GM12891 (cell line): ENCODE measurements around the gene PYGO1.
"Not testable (repeated sequence)": the region's sequence is repeated elsewhere in the genome, so short reads cannot be mapped to it uniquely, and the experiment has no call there.

ENCODE experiments used
- DNase-seq: peaks from one replicate; pipeline ENCODE4 v3.0.0; 2011; ENCODE audit warnings: low spot score; ENCODE audit not compliant: insufficient read length
- FAIRE-seq: peaks from 2 replicates; lab custom pipeline; 2011; peaks lifted over from hg19 to GRCh38; lab: Jason Lieb, UNC
- PAX5 ChIP-seq: IDR thresholded peaks from 2 replicates; pipeline ENCODE4 v1.6.1; 2011; ENCODE audit warnings: low read length, moderate library complexity, mild to moderate bottlenecking; ENCODE audit not compliant: insufficient read depth, severe bottlenecking
- POLR2A ChIP-seq: IDR thresholded peaks from 2 replicates; pipeline ENCODE4 v1.6.1; 2011; ENCODE audit warnings: low read depth, low read length, control low read depth
- POLR2AphosphoS5 ChIP-seq: IDR thresholded peaks from 2 replicates; pipeline ENCODE4 v1.6.1; 2011; ENCODE audit warnings: low read depth, low read length, control low read depth
- POU2F2 ChIP-seq: IDR thresholded peaks from 2 replicates; pipeline ENCODE4 v1.6.1; 2011; ENCODE audit warnings: low read depth, mild to moderate bottlenecking, control low read depth, low read length, moderate library complexity
- SPI1 ChIP-seq: IDR thresholded peaks from 2 replicates; pipeline ENCODE4 v1.6.1; 2011; ENCODE audit warnings: low read depth, low read length, control low read depth
- TAF1 ChIP-seq: IDR thresholded peaks from 2 replicates; pipeline ENCODE4 v1.6.1; 2011; ENCODE audit warnings: low read depth, low read length, control low read depth

PYGO1 gene

DNA sequence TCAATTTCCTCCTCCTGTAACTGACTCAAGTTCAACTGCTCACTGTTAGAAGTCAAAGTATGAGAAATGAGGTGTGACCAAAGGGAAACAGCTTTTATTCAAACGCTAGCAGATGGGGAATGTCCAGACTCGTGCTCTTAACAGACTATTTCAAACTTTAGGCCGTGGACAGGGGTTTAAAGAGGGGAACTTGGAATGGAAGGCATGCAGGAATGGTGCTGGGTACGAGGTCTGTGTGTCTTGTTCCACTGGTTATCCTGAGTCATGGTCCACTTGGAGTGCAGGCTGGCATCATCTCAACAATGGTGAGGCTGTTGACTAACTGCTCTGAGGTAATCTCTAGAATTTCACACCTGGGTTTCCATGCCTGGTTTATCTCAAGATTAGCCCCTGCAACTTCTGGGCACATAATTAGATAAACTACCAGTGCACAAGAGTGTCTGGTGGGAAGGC is 57.3 kb downstream of the PYGO1 start:
- DNase-seq = no peak
- FAIRE-seq = no peak
- TF ChIP-seq PAX5 = no peak
- no peak for TF ChIP-seq SPI1
- no peak for TF ChIP-seq POLR2A
- TF ChIP-seq TAF1 = no peak

DNA sequence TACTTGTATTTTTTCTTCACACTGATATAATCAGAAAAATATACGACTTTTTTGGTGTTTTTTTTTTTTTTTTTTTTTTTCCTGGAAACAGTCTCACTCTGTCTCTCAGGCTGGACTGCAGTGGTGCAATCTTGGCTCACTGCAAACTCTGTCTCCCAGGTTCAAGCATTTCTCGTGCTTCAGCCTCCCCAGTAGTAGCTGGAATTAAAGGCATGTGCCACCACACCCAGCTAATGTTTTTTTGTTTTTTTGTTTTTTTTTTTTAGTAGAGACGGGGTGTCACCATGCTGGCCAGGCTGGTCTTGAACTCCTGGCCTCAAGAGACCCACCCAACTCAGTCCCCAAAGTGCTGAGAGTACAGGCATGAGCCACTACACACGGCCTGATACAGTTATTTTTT is 59.3 kb downstream of the PYGO1 start:
- FAIRE-seq = no peak
- TF ChIP-seq PAX5 (no peak), TAF1 (no peak), POLR2A (no peak), POU2F2 (no peak), POLR2AphosphoS5 (no peak), SPI1 (no peak)
- DNase-seq = no peak

DNA sequence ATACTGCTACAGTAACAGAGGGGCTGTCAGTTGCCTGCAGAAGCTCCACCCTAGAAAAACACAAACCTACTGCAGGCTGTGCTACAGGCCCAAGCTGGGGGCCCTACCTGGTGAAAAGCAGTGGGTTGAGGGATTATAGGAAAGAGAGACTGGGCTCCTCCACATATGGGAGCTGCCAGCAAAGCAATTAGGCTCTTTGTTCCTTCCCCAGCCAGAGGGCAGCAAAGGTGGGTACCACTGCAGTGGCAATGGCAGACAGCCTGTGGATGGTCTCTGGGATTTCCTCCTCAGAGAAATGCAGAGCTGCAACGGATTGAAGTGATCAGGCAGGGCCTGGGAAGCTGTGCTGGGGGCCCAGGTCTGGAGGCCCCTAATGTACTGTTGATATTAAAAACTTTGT is 61.0 kb downstream of the PYGO1 start:
- TF ChIP-seq POLR2A = no peak
- TF ChIP-seq SPI1 = no peak
- no peak for TF ChIP-seq POLR2AphosphoS5
- TF ChIP-seq POU2F2 = no peak
- TF ChIP-seq PAX5 = no peak
- TF ChIP-seq TAF1 = no peak

DNA sequence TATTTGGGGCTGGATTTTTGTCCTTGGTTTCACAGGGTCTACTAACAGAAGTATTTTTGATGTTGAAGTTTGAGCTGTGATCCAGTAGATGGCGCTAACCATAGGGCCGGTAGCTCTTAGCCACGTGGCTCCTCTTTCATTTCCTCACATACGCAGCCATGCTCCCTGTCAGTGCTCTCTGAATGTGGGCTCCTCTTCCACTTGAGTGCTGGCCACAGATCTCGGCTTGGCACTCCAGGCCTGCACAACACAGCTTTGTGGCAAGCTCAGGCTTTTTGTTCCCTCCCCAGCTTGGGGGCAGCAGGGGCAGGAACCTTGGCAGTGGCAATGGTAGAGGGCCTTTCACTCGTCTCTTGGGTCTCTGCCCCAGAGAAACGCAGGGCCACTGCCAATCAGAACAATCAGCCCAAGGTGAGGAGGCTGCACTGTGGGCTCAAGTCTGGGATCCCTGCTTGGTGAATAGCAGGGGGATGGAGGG is 61.5 kb downstream of the PYGO1 start:
- FAIRE-seq (peak; percentile 78), DNase-seq (peak; percentile 25)
- TF ChIP-seq POLR2AphosphoS5 = no peak
- TF ChIP-seq SPI1 = peak; percentile 67

More for the DNA sequence above, 61.0 kb downstream of the PYGO1 start:
- DNase-seq (no peak), FAIRE-seq (no peak)

DNA sequence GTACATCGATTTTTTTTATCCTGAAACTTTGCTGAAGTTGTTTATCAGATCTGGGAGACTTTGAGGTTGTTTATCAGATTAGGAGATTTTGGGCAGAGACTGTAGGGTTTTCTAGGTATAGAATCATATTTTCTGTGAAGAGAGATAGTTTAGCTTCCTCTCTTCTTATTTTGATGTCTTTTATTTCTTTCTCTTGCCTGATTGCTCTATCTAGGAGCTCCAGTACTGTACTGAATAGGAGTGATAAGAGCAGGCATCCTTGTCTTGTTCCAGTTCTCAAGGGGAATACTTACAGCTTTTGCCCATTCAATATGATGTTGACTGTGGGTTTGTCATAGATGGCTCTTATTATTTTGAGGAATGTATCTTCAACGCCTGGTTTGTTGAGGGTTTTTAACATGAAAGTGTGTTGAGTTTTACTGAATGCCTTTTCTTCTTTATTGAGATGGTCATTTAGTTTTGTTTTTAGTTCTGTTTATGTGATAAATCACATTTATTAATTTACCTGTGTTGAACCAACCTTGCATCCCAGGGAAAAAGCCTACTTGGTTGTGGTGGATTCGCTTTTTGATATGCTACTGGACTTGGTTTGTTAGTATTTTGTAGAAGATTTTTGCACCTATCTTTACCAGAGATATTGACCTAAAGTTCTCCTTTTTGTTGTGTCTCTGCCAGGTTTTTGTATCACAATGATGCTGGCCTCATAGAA is 65.2 kb downstream of the PYGO1 start:
- DNase-seq = no peak
- TF ChIP-seq TAF1 = no peak
- no peak for TF ChIP-seq SPI1
- TF ChIP-seq PAX5 = no peak
- no peak for TF ChIP-seq POU2F2
- TF ChIP-seq POLR2A = no peak
- no peak for TF ChIP-seq POLR2AphosphoS5
- no peak for FAIRE-seq

DNA sequence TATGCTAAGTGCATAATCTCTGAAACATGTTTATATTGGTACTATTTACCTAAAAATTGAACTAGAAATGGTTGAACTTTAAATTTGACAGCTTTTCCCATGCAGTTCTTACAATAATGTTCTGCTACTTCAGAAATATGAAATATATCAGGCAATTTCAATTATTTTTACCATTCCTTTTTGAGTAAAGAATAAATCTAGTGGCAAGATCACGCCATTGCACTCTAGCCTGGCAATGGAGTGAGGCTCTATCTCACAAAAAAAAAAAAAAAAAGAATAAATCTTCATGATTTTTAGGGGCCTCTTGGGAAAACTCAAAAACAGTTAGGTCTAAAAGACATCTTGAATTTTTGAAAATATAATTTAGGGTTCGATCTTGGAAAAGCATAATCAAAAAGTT is 69.5 kb downstream of the PYGO1 start:
- FAIRE-seq (no peak), DNase-seq (no peak)
- TF ChIP-seq PAX5 = no peak
- TF ChIP-seq TAF1 = no peak
- TF ChIP-seq POLR2AphosphoS5 = no peak
- no peak for TF ChIP-seq POU2F2
- no peak for TF ChIP-seq SPI1
- no peak for TF ChIP-seq POLR2A

DNA sequence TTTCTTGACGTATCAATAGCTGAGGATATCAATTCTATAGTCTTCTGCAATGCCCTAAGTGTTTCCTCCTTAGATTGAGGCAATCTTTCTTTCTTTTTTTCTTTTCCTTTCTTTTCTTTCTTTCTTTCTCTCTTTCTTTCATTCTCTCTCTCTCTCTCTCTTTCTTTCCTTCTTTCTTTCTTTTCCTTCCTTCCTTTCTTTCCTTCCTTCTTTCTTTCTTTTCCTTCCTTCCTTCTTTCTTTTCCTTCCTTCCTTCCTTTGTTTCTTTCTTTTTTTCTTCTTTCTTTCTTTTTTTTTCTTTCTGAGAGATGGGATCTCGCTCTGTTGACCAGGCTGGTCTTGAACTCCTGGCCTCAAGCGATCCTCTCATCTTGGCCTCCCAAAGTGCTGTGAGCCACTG is 70.1 kb downstream of the PYGO1 start:
- TF ChIP-seq PAX5 (no peak), POU2F2 (no peak), TAF1 (no peak), SPI1 (no peak), POLR2AphosphoS5 (no peak), POLR2A (no peak)
- FAIRE-seq = no peak

DNA sequence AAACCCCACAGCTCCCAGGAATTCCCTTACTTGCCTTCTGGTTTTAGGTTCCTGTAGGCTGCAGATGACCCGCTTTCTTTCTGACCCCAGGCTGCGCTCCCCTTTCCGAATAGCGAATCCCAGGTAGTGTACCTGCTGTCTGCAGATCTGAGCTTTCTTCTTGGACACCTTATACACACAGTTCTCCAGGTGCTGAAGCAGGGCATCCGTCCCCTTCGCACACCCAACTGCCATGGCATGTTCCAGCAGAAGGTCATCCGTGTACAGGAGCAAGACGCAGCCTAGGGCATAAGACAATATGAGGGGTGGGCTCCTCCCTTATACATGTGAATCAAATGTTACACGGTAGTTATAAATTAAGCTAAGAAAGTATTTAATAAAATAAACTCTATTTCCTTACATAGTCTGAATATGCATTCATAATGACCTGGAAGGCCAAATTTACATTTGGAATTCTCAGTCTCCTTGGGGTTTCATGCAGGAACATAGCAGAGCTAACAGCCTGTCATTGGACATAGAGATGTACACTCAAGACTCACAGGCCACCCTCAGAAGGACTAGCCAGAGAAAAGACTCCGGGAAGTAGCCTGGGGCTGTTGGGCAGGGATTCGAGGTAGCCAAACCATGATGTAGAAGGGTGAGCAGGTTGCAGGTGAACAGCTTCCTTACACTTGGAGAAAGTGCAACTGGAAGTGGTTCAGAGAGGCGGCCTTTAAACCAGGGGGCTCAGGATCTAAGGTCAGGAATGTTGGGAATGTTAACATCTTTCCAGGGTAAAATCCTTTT is 72.0 kb downstream of the PYGO1 start:
- no peak for FAIRE-seq
- DNase-seq = no peak
- no peak for TF ChIP-seq SPI1
- TF ChIP-seq POU2F2 = no peak
- no peak for TF ChIP-seq POLR2AphosphoS5
- no peak for TF ChIP-seq POLR2A
- no peak for TF ChIP-seq PAX5
- TF ChIP-seq TAF1 = no peak

More for the DNA sequence above, 70.1 kb downstream of the PYGO1 start:
- no peak for DNase-seq

DNA sequence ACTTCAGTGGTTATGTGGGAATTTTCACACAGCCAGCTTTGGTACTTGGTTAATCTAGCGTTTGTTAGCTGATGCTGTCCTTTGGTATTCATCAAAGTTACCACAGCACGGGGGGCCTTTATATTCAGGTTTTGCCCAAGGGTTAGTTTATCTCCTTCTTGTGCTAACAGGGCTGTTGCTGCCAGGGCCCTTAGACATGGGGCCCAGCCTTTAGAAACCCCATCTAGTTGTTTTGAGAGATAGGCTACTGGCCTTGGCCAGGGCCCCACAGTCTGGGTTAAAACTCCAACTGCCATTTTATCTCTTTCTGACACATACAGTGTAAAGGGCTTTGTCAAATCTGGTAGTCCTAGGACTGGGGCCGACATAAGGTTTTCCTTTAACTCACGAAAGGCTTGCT is 72.7 kb downstream of the PYGO1 start:
- FAIRE-seq (no peak), DNase-seq (no peak)
- TF ChIP-seq POU2F2 = no peak
- no peak for TF ChIP-seq SPI1
- TF ChIP-seq POLR2A = no peak
- no peak for TF ChIP-seq POLR2AphosphoS5
- no peak for TF ChIP-seq PAX5
- no peak for TF ChIP-seq TAF1

DNA sequence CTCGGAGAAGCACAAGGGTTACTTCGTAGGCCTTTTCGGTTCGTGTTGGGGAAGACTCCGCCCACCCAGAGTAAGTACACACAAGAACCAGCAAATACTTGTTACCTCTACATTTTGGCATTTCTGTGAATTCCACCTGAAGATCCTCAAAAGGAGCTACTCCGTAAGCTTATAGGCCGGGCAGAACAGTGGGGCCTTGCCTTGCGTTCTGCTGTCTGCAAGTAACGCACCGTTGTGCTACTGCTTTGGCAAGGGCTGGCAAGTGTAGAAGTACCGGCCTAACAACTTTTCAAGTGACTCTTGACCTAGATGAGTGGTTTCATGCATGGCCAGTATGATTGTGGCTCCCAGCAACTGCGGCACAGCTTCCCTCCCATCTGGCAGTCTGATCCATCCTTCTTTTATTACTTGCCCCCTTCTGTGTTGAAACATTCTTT is 73.7 kb downstream of the PYGO1 start:
- DNase-seq (no peak), FAIRE-seq (no peak)
- TF ChIP-seq PAX5 (no peak), POU2F2 (no peak), POLR2AphosphoS5 (no peak), SPI1 (no peak), POLR2A (no peak), TAF1 (no peak)

DNA sequence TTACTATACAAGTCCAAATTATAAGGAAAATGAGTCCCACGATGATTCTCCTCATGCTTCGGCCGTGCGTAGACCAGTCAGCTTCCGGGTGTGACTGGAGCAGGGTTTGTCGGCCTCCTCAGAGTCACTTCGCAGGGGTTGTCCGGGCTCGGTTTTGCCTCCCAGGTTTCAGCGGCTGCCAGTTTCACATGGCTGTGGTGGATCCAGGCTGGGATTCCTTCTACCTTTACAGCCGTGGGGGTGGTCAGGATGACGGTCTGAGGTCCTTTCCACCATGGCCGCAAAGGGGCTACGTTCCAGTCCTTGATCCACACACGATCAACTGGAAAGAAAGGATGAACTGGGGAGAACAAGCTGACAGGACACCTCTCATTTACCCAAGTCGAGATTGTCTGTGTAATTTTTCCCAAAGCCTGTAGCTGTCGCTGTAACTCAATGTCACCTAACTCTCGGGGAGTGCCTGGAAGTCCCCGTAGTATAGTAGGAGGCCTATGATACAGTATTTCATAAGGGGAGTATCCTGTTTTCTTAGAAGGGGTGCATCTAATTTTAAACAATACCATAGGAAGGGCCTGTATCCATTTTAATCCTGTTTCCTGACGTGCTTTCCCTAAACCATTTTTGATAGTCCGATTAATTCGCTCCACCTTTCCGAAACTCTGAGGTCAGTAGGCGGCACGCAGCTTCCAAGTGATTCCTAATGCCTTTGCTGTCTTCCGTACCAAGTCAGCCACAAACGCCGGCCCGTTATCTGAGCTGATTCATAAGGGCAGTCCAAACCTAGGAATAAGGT is 74.3 kb downstream of the PYGO1 start:
- not testable (repeated sequence) for FAIRE-seq, DNase-seq
